ENCODE data around the gene FGFR1OP2.
"Not testable (repeated sequence)": the region's sequence is repeated elsewhere in the genome, so short reads cannot be mapped to it uniquely, and the experiment has no call there.

FGFR1OP2 gene

DNA sequence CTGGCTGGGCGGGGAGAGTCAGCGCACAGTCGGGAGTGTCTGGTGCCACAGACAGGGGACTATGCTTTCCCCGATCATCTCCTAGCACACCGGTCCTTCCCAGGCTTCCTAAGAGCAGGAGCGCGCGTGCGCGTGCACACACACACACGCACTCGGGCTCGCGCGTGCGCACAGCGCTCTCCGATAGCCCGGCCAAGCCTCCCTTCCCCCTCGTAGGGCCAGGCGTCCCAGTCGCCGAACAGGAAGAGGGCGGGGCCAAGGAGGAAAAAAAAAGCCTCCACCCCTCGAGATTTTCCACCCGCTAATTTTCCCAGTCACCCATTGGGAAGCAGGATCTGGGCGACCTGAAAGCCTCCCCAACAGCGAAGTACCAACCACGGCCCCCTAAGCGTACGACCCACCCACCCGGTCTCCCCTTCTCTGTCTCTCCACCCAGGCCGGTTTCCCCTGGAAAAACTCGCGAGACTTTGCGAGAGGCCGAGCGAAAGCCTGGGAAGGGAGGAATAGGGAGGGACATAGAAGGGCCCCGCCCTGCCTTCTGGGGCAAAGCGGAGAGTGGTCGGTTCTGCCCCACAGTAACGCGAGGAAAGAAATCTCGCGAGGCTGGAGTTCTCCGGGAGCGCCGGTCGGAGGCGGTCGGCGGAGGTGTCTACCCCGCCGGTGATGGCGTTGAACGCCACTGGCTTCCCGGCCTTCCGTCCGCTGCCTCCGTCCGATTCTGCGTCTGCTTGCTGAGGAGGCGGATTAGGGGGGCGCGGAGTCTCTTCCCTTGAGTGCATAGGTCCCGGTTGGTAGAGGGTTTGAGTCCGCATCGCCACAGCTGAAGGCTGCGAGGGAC, at the start of gene FGFR1OP2, which contains the start of gene INTS13:
FGFR1OP2 (plus strand) TSS at position 608 of the 838 bp plus-strand sequence. CDS start 15,689 bp downstream, outside the sequence.
INTS13 (minus strand) TSS at position 119 of the 838 bp plus-strand sequence. CDS start 1,178 bp downstream, outside the sequence.
- no peak for FAIRE-seq

DNA sequence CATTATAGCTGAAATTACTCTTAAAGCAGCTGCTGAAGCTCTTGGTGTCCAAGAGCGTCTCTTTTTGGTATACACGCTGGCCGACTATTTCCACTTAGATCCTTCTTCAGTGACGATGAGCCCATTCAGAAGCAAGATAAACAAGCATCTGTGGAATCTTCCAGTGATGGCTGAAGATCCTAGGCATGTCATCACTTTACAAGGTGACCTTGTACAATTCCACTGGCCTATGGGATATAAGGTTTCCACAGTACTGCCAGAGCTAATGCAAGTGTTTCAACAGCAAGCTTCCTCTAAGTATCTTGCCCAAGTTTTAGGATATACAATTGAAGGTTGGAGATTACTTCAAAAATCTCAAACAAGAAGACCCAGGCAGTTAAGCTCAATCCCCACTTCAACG, 47.5 kb upstream of the FGFR1OP2 start:
- no peak for FAIRE-seq

DNA sequence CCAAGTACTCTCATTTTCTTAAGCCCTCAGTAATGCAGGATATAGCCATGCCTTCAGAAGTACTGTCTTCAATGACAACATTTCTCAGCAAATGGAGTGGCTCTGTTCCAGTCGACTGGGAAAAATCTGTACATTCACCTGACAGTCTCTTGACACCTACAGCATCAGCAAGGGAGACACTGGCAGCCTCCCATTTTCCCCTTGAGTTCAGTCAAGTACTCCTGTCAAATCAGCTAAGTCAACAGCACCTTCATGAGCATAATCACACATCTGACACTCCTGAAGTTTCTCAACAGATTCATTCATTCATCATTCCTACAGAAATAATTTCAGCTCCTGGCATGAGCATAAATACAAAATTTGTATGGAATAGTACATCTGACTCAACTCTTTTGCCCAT, 46.6 kb upstream of the FGFR1OP2 start:
- no peak for FAIRE-seq

DNA sequence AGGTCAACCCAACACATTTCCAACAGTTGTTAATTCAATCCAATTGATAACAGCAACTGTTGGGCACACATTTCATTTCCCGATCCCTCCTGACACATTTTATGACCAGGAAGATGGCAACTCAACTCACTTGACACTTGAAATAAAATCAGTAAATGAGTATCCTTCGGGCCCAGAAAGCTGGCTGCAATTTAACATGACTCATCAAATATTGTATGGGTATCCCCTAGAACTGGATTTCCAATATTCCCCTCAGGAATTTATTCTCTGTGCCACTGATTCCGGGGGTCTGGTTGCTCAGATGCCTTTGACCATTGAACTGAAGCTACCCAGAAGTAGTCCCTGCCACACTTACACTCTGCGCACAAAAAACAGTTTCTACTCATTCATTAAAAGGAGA, 42.6 kb upstream of the FGFR1OP2 start:
- no peak for FAIRE-seq

DNA sequence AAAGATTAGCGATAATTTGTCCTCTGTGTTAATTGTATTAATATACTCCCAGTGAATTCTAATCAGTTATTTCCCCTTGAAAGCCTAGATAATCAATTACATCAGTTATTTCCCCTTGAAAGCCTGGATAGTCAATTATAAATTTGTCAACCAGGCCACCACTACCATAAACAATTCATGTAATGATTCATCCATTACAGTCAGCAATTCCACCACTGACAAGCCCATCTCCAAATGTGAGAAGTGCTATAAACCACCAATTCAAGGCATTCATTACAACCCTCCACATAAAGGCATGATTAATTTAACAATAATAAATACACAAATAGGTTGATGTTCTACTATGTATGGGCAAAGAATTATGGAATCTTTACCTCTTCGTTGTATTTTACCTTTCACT, 41.4 kb upstream of the FGFR1OP2 start:
- FAIRE-seq = no peak

DNA sequence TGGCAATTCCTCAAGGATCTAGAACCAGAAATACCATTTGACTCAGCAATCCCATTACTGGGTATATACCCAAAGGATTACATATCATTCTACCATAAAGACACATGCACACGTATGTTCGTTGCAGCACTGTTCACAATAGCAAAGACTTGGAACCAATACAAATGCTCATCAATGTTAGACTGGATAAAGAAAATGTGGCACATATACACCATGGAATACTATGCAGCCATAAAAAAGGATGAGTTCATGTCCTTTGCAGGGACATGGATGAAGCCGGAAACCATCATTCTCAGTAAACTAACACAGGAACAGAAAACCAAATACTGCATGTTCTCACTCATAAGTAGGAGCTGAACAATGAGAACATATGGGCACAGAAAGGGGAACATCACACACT, 34.9 kb upstream of the FGFR1OP2 start:
- not testable (repeated sequence) for FAIRE-seq

DNA sequence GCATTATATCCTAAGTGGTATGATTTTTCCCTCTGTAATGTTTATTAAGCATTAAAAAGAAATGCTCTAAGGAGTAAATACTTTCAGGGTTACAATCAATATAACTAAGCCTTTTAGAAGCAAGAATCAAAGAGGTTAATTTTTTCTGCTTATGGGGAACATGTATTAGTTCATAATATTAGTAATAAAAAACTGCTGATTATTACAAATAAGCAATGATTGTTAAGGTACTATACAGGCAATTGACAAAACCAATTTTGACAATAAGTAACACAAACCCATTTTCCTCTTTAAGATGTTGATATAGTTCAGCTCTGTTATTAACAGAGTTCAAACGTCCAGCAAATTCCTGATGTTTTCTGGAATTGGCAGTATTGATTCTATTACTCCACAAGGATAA, 32.2 kb upstream of the FGFR1OP2 start:
- no peak for FAIRE-seq

DNA sequence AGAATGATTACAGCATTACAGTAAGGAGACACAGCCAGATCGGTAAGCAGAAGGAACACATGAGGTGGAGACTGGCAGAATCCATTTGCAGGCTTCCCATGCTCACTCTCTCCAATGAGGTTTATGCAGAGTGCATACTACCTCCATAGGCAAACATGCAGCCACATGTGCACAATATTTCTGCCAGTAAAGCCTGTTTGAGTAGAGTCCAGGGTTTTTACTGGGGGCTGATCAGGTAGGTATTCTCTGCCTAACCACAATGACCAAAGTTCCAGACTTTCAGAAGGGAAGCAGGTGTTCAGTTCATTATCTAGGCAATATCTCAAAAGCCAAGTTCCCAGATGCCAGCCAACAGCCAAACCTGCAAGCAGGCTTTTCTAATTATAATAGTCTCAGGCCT, 31.6 kb upstream of the FGFR1OP2 start:
- no peak for FAIRE-seq

DNA sequence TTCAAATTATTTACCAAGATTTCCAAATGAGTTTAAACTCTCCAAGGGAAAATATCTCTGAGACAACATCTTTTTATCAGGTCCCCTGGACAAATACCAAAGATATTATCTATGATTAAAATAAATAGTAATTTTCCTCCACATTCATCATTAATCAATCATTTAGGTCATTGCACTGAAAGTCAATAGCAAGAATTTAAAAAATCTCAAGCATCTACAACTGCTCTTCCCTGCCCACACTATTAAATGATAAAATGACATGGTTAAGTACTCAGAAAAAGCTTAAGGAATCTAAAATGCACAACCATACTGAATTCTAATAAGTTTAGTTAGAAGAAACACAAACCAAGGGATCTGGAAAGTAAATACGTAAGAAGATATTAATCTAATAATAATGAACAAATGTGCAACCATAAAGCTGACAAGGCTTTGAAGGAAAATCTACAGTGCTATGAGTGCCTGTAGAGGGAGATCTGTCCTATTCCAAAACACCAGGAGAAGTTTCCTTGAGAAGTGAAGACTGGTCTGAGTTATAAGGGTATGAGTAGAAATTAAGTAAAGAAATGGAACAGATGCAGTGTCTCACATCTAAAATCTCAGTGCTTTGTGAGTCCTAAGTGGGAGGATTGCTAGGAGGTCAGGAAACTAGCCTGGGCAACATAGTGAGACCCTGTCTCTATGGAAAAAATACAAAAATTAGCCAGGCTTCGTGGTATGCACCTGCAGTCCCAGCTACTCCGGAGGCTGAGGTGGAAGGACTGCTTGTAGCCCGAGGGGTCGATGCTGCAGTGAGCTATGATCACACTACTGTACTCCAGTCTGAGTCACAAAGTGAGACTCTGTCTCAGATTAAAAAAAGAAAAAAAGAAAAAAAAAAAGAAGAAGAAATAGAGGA, 19.7 kb upstream of the FGFR1OP2 start:
- FAIRE-seq = no peak

DNA sequence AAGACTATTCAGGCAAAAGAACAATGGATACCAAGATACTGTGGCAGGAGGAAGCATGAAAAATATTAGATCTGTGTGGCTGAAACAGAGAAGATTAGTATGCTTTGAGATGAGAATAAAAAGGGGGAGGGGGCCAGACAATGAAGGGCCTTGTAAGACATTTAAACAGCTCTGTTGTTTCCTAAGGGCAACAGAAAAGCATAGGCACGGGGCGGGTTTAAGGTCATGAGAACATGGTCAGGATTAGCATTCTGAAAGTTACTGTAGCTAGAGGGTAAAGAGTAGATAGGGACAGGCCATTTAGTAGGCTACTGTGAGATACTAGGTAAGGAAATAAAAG, 19.1 kb upstream of the FGFR1OP2 start:
- no peak for FAIRE-seq

DNA sequence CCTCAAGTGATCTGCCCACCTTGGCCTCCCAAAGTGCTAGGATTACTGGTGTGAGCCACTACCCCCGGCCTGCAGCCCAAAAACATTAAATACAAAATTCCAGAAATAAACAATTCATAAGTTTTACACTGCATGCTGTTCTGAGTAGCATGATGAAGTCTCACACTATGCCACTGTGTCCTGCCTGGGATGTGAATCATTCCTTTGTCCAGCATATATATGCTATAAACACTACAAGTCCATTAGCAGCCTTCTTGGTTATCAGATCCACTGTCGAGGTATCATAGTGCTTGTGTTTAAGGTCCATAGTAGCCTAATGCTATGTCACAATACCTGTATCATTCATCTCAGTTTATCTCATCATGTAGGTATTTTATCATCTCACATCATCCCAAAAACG, 16.4 kb upstream of the FGFR1OP2 start:
- FAIRE-seq = no peak

DNA sequence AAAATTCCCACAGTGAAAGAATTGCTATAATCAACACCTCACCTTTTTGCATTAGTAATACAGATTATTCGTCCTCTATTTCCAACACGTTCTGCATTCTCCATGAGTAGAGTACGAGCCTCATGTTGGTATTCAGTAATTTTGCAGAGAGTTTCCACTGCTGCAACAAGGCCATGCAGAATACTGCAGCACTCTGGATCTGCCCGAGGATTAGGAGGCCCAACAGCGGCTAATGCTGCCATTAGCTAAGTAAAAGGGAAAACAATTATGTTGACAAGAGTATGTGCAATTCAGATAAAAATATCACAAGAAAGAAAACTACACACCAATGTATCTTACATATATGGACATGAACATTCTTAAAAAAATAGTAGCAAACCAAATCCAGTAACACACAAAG, 9.6 kb upstream of the FGFR1OP2 start:
- no peak for FAIRE-seq

DNA sequence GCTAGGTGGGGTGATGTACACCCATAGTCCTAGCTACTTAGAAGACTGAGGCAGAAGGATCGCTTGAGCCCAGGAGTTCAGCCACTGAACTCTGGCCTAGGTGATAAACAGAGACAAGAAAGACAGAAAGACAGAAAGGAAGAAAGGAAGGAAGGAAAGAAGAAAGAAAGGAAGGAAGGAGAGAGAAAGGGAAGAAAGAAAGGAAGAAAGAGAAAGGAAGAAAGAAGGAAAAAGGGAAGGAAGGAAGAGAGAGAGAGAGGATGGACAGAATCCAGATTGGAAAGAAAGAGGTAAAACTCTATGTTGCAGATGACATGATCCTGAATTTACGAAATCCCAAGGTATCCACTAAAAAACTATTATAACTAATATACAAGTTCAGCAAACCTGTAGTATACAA, 8.7 kb upstream of the FGFR1OP2 start:
- FAIRE-seq = no peak

DNA sequence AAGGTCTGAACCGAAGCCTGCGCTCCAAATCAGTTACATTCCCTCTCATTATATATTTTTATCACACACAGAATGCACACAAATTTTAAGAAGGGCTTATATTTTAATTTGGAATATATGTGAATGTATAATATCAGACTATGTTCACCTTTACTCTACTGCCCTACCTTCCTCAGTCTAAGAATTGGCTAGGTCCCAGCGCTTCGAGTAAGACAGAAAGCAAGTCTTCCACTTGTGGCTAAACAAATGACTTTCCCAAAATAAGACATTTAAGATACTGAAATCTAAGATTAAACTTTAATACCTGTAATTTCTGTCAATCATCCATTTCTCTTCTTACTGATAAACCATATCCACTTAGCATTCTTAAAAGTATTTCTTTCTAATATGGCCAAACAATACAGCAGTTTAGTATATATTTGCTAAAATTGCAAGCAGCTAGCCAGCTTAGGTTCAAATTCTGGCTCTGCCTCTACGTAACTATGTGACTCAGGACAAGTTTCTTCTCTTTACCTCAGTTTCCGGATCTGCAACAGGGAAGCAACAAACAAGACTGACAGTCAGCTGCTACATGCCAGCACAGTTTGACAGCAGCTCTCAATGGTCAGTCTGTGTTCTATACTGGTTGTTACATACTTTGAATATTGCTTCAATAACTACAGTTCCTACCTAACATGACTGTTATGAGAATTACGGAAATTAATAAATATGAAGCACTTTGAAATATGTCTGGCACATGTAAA, 2.5 kb upstream of the FGFR1OP2 start:
- FAIRE-seq = no peak

DNA sequence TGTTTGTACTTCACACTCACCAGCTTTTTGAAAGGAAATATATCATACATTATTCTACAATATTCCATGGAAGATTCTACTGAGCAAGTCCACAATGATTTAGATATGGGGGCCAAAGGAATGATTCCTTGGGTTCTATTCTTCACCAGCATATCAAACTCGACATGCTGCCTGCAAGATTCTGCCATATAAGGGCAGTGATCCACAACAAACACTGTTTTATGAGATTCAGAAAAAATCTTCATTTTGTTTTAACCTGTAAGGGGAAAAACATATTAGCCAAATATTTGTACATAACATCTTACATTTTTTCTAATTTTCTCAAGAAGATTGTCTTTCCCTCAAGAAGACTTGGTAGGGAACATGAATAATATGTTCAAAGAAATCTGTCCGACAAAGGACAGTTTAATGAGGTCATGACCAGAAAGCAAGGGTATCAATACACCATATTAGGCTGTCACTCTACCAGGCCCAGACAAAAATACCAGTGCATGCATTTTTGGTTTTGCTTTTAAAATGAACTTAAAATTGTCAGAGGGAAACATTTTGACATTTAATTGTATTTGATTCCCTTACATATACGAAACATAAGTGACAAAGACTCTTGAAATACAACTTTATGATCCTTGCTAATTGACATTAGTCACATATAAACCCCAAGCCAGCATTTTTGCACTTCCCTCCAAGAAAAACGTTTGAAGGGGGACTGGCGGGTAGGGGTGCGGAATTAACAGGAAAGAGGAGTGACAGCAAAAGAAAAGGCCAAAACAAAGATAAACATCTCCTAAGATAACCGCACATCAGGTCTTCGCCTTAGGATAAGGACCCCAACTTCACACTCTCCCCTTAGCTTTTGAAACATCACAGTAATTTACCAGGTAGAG, 1.5 kb upstream of the FGFR1OP2 start:
- no peak for FAIRE-seq

DNA sequence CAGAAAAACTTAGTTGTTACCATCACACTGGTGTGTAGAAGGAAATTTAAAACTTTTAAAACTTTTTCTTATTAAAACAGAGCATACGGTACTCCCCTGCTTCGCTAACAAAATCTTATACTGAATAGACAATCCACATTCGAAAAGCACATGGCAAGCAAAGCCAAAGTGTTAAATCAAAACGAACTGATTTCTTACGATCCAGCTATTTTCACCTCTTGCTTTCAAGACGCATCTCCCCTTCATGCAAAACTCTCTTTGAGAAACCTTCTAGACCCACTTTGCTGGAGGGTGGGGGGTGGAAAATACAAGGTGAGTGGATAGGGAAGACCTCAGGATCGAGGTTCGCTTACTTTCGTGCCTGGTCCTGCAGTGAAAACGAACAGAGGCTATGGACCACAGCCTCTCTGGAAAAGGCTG, 817 bp upstream of the FGFR1OP2 start:
- FAIRE-seq = no peak

DNA sequence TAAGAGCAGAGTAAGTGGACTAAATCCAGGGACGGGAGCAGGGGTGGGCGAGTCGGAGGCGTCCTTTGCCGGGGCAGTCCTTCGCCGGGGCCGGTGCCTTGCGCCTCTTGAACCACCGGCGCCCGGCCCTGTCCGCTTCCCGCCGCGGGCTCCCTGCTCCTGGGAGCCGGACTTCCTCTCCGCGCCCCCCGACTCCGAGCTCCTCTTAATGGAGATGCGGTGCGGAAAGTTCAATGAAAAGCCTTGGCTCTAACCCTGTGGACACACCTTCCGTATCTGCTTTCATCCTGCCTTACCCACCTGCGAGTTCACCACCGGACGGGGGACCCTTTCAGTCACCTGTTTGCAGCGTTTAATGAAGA, 412 bp downstream of the FGFR1OP2 start:
- no peak for FAIRE-seq

DNA sequence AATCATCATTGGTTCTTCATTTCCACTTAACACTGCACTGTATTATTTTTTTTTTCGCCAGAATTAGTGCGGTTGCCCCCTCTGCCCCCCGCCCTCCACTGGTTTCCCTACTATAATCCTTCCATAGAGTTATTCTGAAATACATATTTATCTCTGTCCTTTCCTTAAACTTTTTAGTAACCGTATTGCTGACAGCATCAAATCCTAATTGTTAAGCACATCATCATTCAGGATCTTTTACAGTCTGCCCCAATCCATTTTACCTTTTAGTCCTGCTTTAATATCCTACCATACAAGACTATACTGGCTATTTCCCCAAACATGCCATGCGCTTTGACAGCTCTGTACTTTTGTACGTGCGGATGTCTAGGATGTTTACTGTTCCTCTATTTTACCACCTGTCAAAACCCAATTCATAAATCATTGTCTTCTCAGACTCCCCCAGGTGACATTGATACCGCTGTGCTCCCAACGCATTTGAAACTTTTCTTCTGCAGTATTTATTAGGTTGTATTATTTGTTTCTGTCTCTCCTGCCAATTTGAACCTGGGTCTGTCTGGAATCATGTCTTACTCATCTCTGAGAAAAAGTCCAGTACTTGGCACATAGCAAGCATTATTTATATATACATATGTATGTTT, 1.0 kb downstream of the FGFR1OP2 start:
- FAIRE-seq = no peak

DNA sequence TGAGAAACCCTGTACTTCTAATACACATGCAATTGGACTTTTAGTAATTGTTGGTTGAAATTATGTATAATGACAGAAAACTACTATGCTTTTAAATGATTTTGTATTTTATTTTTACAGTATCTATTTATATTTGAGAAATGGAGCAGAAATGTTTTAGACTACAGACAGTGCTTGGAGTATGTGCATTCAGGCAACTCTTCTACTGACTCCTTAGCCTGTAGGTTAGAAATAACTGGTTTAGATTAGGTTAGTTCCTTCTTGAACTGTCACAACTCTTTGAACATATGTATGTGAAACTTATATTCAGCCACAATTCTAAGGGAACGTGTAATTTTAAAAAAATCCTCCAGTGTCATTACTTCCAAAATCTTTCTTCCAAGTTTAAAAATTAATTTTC, 1.7 kb downstream of the FGFR1OP2 start:
- FAIRE-seq = no peak

DNA sequence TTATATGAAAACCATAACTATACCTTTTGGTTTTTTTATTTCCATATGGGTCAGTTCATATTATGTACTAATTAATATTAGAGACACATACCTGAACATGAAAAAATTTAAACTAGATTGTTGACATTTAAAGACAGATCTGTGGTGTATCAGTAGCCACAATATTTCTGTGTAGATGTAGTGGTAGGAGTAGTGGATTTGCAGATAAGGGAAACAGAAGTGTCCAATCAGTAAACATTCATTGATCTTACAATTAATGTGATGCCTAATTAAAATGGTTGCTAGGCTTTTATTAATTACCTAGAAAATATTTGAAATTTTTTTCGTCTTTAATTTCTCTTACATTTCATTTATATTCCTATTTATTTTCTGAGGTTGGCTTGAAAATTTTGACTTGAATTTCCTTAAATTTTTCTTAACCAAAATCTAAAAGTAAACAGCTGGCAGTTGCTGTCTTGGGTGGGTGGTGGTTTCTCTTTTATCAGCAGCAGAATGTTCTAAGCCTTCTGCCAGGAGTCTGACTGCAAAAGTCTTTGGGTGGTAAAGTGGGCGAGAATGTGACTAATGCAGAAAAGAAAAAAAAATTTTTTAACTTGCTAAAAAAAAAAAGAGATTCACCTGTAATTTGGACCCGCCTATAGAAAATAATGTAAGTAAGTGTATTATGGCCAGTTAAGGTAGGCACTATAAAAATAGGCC, 2.4 kb downstream of the FGFR1OP2 start:
- FAIRE-seq = no peak

DNA sequence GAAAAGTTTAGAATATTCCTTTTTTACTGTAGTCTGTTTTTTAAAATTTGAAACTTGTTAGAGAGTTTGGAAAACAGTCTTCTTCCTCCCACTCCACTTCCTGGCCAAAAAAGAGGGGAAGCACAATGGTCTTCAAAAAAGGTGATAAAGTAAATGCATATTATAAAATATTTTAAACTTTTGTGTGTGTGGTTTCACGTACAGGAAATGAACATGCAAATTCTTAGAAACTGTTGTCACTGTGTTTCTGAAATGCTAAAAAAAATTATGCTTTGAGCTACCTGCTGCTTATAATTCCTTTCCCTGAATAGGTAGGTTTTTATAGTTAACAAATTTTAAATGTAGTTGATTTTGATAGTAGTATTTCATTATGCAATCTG, 2.9 kb downstream of the FGFR1OP2 start:
- no peak for FAIRE-seq
